GM12801 (cell line): Measurements from ENCODE around the gene PPP2R2C.

ENCODE experiments used
- CTCF ChIP-seq: IDR thresholded peaks from one replicate; pipeline ENCODE4 v1.5.1; 2011; ENCODE audit warnings: control low read depth; ENCODE audit not compliant: insufficient read length; ENCODE audit errors: extremely low read depth

Gene PPP2R2C

GRCh38 chr4:6472387-6473263, at the start of gene PPP2R2C:
TSS of gene PPP2R2C (minus strand) at chr4:6472614. CDS start at chr4:6472229, 385 bp downstream.
- TF ChIP-seq CTCF, result no peak

GRCh38 chr4:6520978-6521377, 48.6 kb upstream of the PPP2R2C start:
- no peak for TF ChIP-seq CTCF

- no peak for TF ChIP-seq CTCF
These were observed 47.7 kb upstream of the PPP2R2C start for GRCh38 chr4:6520051-6520636.

GRCh38 chr4:6517171-6517570, 44.8 kb upstream of the PPP2R2C start:
- no peak for TF ChIP-seq CTCF

- TF ChIP-seq CTCF, result no peak
These were observed 44.3 kb upstream of the PPP2R2C start for GRCh38 chr4:6516762-6517161.

GRCh38 chr4:6516281-6516680, 43.9 kb upstream of the PPP2R2C start:
- TF ChIP-seq CTCF, result no peak

- no peak for TF ChIP-seq CTCF
These were observed 41.3 kb upstream of the PPP2R2C start for GRCh38 chr4:6513678-6514077.
